TTC549 (cell line): ENCODE results near the gene CRCP.
"Not testable (repeated sequence)": the region's sequence is repeated elsewhere in the genome, so short reads cannot be mapped to it uniquely, and the experiment has no call there.

Experiments used
- FAIRE-seq: peaks from 2 replicates; lab custom pipeline; 2012; peaks lifted over from hg19 to GRCh38; lab: Jason Lieb, UNC

Gene CRCP

DNA sequence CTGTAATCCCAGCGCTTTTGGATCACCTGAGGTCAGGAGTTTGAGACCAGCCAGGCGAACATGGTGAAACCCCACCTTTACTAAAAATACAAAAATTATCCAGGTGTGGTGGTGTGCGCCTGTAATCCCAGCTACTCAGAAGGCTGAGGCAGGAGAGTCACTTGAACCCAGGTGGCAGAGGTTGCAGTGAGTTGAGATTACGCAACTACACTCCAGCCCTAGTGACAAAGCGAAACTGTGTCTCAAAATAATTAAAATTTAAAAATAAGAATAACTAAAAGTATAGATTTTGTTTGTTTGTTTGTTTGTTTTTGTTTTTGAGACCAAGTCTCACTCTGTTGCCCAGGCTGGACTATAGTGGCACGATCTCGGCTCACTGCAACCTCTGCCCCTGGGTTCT, 41.4 kb downstream of the CRCP start:
- FAIRE-seq, result not testable (repeated sequence)

DNA sequence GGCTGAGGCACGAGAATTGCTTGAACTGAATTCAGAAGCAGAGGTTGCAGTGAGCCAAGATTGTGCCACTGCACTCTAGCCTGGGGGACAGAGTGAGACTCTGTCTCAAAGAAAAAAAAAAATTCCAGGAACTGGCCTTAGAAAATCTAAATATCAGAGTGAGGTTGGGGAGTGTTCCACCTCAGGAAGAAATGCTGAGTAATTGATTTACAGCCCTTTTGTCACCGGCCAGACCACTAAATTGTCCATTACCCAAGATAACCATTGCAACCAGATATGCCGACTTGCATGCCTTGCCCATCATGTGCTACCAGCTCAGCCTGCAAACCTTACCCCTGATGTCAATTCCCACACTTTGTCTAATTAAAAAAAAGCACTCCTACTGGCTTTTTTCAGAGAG, 42.4 kb downstream of the CRCP start:
- FAIRE-seq, result no peak

DNA sequence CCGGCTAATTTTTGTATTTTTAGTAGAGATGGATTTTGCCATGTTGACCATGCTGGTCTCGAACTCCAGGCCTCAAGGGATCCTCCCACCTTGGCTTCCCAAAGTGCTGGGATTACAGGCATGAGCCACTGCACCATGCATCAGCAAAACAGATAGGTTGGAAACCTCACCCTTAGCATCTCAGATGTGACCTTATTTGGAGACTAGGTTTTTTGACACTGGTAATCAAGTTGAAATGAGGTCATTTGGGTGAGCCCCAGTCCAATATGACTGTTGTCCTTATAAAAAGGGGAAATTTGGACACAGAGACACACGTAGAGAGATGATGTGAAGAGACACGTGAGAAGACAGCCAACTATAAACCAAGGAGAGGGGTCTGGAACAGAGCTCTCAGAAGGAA, 48.0 kb downstream of the CRCP start:
- FAIRE-seq, result no peak

DNA sequence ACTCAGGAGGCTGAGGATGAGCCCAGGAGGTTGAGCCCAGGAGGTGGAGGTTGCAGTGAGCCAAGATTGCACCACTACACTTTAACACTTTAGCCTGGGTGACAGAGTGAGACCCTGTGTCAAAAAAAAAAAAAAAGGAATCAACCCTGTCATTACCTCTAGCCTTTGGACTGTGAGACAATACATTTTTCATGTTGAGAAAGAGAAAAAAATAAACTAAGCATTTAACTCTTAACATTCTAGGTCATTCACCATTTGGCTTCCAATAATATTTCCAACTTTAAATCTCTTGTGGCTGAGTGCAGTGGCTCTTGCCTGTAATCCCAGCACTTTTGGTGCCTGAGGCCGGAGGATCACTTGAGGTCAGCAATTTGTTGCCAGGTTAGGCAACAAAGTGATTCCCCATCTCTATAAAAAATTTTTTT, 48.6 kb downstream of the CRCP start:
- no peak for FAIRE-seq

DNA sequence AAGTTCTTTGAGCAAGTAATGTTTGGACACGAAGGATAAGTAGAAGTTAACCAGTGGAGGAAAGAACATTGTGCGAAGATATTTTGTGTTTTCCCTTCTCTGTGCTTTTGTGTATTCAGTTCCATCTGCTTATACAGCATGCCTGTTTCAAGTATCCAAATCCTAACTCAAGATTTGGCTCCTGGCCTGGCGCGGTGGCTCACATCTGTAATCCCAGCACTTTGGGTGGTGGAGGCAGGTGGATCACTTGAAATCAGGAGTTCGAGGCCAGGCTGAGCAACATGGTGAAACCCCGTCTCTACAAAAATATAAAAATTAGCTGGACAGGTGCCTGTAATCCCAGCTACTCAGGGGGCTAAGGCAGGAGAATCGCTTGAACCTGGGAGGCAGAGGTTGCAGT, 49.7 kb downstream of the CRCP start:
- no peak for FAIRE-seq

DNA sequence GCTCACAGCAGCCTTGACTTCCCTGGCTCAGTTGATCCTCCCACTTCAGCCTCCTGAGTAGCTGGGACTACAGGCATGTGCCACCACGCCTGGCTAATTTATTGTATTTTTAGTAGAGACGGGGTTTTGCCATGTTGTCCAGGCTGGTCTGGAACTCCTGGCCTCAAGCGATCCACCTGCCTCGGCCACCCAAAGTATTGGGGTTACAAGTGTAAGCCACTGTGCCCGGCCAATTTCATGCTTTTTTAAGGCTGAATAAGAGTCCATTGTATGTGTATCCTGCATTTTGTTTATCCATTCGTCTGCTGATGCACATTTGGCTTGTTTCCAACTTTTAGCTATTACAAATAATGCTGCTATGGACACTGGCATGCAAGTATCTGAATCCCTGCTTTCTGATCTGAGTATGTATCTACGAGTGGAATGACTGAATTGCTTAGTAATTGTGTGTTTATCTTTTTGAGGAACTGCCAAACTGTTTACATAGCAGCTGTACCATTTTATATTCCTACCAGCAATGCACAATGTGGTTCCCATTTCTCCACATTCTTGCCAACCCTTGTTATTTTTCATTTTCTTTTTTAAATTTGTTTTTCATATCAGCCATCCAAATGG, 53.2 kb downstream of the CRCP start:
- no peak for FAIRE-seq

DNA sequence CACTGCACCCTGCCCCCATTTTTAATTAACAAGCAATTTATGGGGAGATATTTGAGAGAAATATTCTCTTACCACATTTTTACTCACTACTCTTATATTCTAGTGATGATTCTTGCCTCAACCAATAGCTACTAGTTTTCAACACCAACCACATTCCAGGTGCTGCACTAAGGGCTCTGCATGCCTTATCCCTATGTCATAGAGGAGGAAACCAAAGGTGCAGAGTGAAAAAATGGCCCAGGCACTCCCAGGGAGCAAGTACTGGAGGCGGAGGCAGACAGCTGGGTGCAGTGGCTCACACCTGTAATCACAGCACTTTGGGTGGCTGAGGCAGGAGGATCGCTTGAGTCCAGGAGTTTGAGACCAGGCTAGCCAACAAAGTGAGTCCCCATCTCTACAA, 55.0 kb downstream of the CRCP start:
- no peak for FAIRE-seq

DNA sequence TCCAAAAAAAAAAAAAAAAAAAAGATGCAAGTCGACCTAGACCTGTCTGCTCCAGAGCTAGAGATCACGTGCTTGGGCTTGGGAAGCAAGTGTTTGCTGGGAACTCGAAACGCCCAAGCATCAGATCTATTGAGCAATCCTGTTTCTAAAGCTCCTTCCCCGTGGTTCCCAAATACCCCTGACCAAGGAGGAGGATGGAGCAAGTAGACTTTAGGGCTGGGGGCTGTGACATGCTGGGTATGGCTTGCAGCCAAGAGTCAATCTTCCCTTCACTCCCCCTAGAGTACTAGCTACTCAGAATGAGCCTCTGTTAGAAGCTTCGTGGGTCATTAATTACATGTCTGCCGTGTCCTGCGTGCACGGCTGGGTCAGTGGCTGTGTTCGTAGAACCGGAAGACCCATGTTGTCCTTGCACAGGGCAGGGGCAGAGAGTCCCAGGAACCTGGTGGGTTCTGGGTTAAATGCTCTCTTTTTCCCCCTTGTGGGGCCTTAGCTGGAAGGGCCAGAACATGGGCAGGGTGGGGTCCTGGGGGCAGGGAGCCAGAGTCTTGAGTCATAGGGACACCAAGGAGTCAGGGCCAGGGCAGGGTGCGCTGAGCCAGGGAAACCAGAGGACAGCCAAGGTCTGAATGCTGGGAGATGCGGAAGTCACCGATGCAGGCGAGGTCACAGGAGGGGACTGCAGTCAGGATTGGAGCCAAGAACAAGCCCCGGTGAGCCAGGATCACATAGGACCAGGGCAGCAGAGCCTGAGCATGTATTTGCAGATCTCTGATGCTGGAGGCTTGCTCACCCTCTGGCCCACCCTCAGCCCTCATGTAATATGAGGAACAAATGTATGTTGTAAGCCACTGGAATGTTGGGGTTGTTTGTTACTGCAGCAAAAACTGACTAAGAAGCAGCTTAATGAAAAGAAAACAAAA, 55.9 kb downstream of the CRCP start:
- FAIRE-seq, result no peak

DNA sequence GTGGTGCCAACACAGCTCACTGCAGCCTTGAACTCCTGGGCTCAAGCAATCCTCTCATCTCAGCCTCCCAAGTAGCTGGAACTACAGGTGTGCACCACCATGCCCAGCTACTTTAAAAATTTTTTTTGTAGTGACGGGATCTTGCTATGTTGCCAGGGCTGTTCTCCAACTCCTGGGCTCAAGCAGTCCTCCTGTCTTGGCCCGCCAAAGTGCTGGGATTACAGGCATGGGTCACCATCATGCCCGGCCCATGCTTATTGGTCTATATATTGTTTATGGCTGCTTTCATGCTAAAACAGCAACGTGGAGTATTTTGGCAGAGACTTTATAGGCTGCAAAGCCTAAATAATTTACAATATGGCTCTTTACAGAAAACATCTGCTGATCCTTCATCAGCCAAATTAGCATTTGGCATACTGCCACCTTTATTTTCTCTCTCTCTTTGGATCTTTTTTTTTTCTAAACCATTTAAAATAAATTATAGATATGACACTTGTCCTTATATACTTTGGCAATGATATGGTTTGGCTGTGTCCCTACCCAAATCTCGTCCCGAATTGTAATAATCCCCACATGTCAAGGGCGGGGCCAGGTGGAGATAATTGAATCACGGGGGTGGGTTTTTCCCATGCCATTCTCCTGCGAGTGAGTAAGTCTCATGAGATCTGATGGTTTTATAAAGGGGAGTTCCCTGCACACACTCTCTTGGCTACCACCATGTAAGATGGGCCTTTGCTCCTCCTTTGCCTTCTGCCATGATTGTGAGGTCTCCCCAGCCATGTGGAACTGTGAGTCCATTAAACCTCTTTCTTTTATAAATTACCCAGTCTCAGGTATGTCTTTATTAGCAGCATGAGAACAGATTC, 58.1 kb downstream of the CRCP start:
- not testable (repeated sequence) for FAIRE-seq

DNA sequence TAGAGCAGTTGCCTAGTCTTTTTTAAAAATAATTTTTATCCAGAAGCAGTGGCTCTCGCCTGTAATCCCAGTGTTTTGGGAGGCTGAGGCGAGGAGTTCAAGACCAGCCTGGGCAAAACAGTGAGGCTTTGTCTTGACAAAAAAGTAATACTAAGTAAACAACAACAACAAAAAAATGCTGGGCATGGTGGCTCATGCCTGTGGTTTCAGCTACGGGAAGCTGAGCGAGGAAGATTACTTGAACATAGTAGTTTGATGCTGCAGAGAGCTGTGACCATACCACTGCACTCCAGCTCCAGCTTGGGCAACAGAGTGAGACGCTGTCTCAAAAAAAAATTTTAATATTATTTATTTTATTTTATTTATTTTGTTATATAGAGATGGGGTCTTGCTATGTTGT, 59.2 kb downstream of the CRCP start:
- FAIRE-seq, result no peak

DNA sequence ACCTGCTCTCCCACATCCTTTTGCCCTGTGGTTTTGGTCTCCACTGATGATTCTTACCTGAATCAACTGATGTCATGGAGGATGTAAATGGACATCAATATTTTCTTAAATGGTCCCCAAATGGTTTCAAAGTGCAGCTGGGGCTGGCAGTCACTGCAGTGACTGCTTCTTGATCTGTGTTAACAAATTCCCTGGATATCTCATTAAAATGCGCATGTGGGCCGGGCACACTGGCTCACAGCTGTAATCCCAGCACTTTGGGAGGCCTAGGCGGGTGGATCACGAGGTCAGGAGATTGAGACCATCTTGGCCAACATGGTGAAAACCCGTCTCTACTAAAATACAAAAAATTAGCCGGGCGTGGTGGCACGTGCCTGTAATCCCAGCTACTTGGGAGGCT, 60.4 kb downstream of the CRCP start:
- not testable (repeated sequence) for FAIRE-seq

DNA sequence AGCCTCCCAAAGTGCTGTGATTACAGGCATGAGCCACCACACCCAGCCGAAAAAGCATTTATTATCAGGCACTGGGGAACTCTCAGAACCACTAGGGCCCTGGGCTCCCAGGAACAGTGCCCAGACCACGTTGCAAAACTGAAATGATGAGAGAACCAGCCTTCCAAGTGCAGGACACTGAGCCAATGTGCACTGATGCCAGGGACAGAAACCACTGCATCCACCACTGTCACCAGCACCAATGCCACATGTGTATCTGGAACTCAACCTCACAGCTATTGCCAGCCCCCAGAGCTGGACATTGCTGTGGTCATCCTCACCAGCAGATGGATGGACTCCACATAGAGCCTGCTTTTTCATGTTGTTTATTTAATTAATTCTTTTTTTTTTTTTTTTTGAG, 62.3 kb downstream of the CRCP start:
- FAIRE-seq, result no peak

DNA sequence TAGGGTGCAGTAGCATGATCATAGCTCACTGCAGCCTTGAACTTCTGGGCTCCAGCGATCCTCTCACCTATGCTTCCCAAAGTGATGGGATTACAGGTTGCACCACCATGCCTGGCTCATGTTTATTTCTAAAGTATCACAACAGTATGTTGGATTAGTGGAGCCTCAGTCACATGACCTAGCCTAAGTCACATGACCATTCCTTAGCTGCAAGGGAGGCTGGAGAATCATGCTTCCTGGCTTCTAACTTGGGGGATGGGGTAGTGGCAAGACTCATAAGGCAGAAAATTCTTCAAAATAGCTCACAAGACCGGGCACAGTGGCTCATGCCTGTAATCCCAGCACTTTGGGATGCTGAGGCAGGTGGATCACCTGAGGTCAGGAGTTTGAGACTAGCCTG, 63.6 kb downstream of the CRCP start:
- no peak for FAIRE-seq

DNA sequence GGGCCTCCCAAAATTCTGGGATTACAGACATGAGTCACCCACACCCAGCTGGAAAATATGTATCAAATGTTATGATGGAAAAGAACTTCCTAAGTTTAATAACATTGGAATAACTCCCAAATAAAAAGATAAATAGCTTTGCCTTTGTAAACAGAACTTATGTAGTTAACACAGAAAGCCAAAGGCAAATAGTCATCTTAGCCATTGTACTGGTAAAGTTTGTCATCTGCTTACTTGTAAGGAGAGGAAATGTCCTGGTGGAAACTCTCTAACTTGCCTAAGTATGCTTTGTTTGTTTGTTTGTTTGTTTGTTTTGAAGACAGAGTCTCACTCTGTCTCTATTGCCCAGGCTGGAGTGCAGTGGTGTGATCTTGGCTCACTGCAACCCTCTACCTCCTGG, 66.7 kb downstream of the CRCP start:
- FAIRE-seq, result no peak

DNA sequence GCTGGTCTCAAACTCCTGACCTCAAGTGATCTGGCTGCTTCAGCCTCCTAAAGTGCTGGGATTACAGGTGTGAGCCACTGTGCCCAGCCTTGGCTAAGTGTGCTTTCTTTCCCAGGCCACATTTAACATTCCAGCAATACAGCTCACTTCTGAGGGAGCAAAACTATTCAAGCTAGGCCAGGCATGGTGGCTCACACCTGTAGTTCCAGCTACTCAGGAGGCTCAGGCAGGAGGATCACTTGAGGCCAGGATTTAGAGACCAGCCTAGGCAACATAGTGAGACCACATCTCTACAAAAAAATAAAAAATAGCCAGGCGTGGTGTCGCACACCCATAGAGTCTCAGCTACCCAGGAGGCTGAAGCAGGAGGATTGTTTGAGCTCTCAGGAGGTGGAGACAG, 67.2 kb downstream of the CRCP start:
- FAIRE-seq, result no peak

DNA sequence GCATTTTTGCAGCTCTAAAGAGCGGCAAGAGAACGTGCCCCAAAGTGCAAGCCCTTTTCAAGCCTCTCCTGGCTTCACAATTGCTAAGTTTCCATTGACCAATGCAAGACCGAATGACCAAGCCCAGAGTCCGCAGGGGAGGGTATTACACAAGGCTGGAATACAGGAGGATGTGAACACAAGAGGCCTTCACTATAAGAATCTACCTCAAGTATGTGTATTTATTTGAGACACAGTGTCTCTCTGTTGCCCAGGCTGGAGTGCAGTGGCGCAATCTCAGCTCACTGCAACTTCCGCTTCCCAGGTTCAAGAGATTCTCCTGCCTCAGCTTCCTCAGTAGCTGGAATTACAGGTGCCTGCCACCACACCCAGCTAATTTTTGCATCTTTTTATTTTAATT, 68.3 kb downstream of the CRCP start:
- no peak for FAIRE-seq

DNA sequence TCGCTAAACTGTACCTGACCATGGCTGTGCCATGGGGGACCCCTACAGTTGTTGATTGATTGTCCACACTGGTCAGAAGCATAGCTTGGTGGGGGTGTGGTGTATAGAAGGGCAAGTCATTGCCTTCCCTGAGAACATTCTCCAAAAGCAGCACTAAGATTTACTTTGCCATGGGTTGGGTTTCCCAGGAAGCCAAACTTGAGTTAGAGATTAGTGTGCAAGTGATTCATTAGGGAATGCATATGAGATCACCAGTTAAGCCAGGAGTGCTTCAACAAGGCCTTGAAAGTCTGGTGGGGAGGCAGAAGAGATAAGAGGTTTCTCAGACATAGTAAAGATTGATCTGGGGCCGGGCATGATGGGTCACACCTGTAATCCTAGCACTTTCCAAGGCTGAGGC, 69.1 kb downstream of the CRCP start:
- FAIRE-seq, result no peak

DNA sequence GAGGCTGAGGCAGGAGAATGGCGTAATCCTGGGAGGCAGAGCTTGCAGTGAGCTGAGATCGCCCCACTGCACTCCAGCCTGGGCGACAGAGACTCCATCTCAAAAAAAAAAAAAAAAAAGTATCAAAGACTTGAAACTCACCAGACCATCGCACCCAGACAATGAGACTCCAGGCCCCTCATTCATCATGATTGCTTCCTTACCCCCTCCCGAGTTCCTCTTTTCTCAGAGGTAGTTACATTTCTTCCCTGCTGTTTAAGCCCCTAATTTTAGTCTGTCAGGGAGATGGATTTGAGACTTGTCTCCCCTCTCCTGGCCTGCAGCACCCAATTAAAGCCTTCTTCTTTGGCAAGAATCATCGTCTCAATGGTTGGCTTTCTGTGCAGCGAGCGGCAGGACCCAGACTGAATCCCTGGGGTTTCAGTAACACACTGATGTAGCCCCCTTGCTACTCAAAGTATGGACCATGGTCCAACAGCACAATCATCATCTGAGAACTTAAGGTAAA, 71.1 kb downstream of the CRCP start:
- FAIRE-seq, result no peak

DNA sequence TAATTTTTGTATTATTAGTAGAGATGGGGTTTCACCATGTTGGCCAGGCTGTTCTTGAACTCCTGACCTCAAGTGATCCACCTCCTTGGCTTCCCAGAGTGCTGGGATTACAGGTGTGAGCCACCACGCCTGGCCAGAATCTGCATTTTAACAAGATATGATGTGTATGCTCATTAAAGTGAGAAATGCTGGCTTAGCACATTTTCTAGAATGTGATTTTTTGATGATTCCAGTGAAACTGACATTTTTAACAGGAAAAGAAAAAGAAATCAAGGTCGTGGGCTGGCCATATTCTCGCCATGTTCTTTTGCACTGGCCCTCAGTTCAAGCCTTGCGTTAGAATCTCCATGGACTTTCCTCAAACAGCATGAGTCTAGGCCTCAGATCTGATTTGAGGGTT, 72.3 kb downstream of the CRCP start:
- FAIRE-seq, result no peak

DNA sequence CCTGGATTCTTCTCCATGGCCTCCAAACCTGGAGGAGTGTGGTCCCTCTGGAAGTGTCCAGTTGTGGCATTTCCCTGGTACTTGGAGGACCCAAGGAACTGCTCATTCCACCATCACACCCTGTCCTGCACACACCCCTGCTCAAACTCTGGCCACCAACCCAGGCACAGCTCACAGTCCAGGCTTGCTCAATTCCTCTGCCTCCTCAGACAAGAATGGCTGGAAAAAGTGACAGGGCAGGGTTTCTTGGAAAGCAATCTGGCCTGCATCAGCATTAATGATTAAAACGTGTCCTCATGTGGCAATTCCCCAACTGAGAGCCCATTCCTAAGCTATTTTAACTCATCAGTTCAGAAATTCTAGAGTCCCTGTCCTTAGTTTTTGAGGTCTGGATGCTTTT, 73.3 kb downstream of the CRCP start:
- no peak for FAIRE-seq

DNA sequence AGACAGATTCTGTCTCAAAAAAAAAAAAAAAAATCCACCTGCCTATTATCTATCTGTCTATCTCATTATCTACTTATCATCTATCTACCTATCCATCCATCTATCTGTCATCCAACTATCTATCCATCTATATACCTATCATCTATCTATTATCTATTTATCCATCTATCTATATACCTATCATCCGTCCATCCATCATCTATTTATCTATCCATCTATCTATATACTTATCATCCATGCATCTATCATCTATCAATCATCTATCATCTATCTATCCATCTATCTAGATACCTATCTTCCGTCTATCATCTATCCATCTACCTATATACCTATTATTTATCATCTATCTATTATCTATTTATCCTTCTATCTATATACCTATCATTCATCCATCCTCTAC, 74.0 kb downstream of the CRCP start:
- no peak for FAIRE-seq

DNA sequence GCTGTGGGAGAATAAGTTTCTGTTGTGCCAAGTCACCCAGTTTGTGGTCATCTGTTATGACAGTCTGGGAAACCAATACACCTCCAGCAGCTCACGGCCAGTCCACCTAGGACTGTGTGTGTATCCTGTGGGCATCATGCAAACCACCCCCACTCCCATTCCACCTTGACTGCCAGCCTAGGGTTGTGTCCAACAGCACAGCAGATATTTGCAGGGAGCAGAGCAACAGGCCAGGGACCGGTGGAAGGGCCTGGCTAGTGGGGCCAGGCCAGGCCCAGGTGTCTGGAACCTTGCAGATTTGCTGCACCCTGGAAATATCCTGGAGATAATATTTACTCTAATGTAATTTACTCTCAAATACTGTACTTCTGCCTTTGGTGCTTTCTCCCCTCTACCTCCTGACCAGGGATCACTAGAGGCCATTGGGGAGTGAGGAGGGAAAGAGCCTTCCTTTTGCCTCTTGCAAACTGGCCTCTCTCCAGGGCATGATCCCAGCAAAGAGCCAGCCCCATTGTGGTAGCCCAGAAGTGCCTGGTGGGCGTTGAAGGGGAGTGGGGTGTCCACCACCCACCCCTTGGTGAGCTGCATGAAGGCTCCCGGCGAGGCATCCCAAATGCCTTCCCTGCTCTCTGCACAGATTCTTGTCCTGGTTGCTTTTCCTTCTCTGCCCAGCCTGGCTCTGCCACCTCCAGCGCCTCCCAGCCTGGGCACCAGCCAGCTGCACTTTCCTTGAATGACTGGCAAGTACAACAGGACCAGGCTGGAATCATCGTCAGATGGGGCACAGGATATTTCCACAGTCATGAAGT, 75.3 kb downstream of the CRCP start:
- no peak for FAIRE-seq
